Measurements from ENCODE around the gene TMCC2.
"Not testable (repeated sequence)": the region's sequence is repeated elsewhere in the genome, so short reads cannot be mapped to it uniquely, and the experiment has no call there.

Gene TMCC2

GRCh38 chr1:205227584-205228013 lies at the start of gene TMCC2:
Gene TMCC2 (plus strand): TSS chr1:205227946. CDS start chr1:205228565, 619 bp downstream.
- peak; percentile 63 for DNase-seq (ENCODE audit: low read depth)

GRCh38 chr1:205179842-205180241 lies 47.9 kb upstream of the TMCC2 start:
- DNase-seq (ENCODE audit: low read depth) = no peak

- DNase-seq (ENCODE audit: low read depth) = not testable (repeated sequence)
Measured at GRCh38 chr1:205180331-205180730, 47.4 kb upstream of the TMCC2 start.

- DNase-seq (ENCODE audit: low read depth) = no peak
Measured at GRCh38 chr1:205182930-205183329, 44.8 kb upstream of the TMCC2 start.

- DNase-seq (ENCODE audit: low read depth) = no peak
Measured at GRCh38 chr1:205183676-205184335, 43.9 kb upstream of the TMCC2 start.

- no peak for DNase-seq (ENCODE audit: low read depth)
Measured at GRCh38 chr1:205186191-205186590, 41.6 kb upstream of the TMCC2 start.

GRCh38 chr1:205187420-205187819 lies 40.3 kb upstream of the TMCC2 start:
- no peak for DNase-seq (ENCODE audit: low read depth)

- DNase-seq (ENCODE audit: low read depth) = no peak
Measured at GRCh38 chr1:205188098-205188497, 39.6 kb upstream of the TMCC2 start.

- DNase-seq (ENCODE audit: low read depth) = no peak
Measured at GRCh38 chr1:205188596-205188995, 39.1 kb upstream of the TMCC2 start.

- DNase-seq (ENCODE audit: low read depth) = no peak
Measured at GRCh38 chr1:205189131-205189530, 38.6 kb upstream of the TMCC2 start.

- DNase-seq (ENCODE audit: low read depth) = no peak
Measured at GRCh38 chr1:205190845-205191577, 36.7 kb upstream of the TMCC2 start.

GRCh38 chr1:205191622-205192021 lies 36.1 kb upstream of the TMCC2 start:
- no peak for DNase-seq (ENCODE audit: low read depth)

GRCh38 chr1:205192287-205192686 lies 35.5 kb upstream of the TMCC2 start:
- DNase-seq (ENCODE audit: low read depth) = no peak

- DNase-seq (ENCODE audit: low read depth) = no peak
Measured at GRCh38 chr1:205199090-205199930, 28.4 kb upstream of the TMCC2 start.

GRCh38 chr1:205199931-205200299 lies 27.8 kb upstream of the TMCC2 start:
- no peak for DNase-seq (ENCODE audit: low read depth)

- no peak for DNase-seq (ENCODE audit: low read depth)
Measured at GRCh38 chr1:205204552-205204951, 23.2 kb upstream of the TMCC2 start.

- no peak for DNase-seq (ENCODE audit: low read depth)
Measured at GRCh38 chr1:205205055-205205454, 22.7 kb upstream of the TMCC2 start.

GRCh38 chr1:205208811-205209210 lies 18.9 kb upstream of the TMCC2 start:
- no peak for DNase-seq (ENCODE audit: low read depth)

- no peak for DNase-seq (ENCODE audit: low read depth)
Measured at GRCh38 chr1:205210756-205211168, 17.0 kb upstream of the TMCC2 start.

- peak; percentile 81 for DNase-seq (ENCODE audit: low read depth)
Measured at GRCh38 chr1:205211169-205211838, 16.4 kb upstream of the TMCC2 start, which contains the start of gene DSTYK. Gene DSTYK (minus strand): TSS chr1:205211702. CDS start chr1:205211535, 167 bp downstream.

GRCh38 chr1:205211839-205212536 lies 15.8 kb upstream of the TMCC2 start:
- DNase-seq (ENCODE audit: low read depth) = no peak
